Activated CD8-positive, alpha-beta memory T cell treated with anti-CD3 and anti-CD28 coated beads, Interleukin-2, amount 50 U/mL, for 24 hours (primary cell): ENCODE measurements around the gene TRMT44.
"Not testable (repeated sequence)": the region's sequence is repeated elsewhere in the genome, so short reads cannot be mapped to it uniquely, and the experiment has no call there.

ENCODE experiments used
- DNase-seq: peaks from one replicate; pipeline ENCODE4 v3.0.0-alpha.2; 2020; ENCODE audit errors: extremely low read depth

The TRMT44 gene

GRCh38 chr4:8469550-8469949, 29.0 kb downstream of the TRMT44 start:
- no peak for DNase-seq

GRCh38 chr4:8470451-8471024, 30.0 kb downstream of the TRMT44 start:
- no peak for DNase-seq

- no peak for DNase-seq
Measured at GRCh38 chr4:8471211-8471875, 30.8 kb downstream of the TRMT44 start.

- DNase-seq: no peak
Measured at GRCh38 chr4:8472158-8472688, 31.6 kb downstream of the TRMT44 start.

GRCh38 chr4:8472689-8473197, 32.2 kb downstream of the TRMT44 start:
- DNase-seq: no peak

- DNase-seq: no peak
Measured at GRCh38 chr4:8473198-8473919, 32.8 kb downstream of the TRMT44 start.

GRCh38 chr4:8473920-8474590, 33.5 kb downstream of the TRMT44 start:
- DNase-seq: no peak

GRCh38 chr4:8474856-8475255, 34.3 kb downstream of the TRMT44 start:
- no peak for DNase-seq

GRCh38 chr4:8475751-8476575, 35.4 kb downstream of the TRMT44 start:
- no peak for DNase-seq

GRCh38 chr4:8477095-8477635, 36.6 kb downstream of the TRMT44 start:
- DNase-seq: no peak

GRCh38 chr4:8477676-8478075, 37.1 kb downstream of the TRMT44 start:
- DNase-seq: no peak

- no peak for DNase-seq
Measured at GRCh38 chr4:8478371-8478770, 37.8 kb downstream of the TRMT44 start.

- DNase-seq: no peak
Measured at GRCh38 chr4:8478801-8479744, 38.5 kb downstream of the TRMT44 start.

GRCh38 chr4:8480221-8480620, 39.6 kb downstream of the TRMT44 start:
- no peak for DNase-seq

- not testable (repeated sequence) for DNase-seq
Measured at GRCh38 chr4:8486643-8487042, 46.1 kb downstream of the TRMT44 start.

- no peak for DNase-seq
Measured at GRCh38 chr4:8488791-8489369, 48.3 kb downstream of the TRMT44 start.

GRCh38 chr4:8491478-8491877, 50.9 kb downstream of the TRMT44 start:
- DNase-seq: not testable (repeated sequence)

- no peak for DNase-seq
Measured at GRCh38 chr4:8492174-8492573, 51.6 kb downstream of the TRMT44 start.

- DNase-seq: no peak
Measured at GRCh38 chr4:8493484-8493883, 52.9 kb downstream of the TRMT44 start.
